Activated gamma-delta T cell treated with anti-CD3 and anti-CD28 coated beads, Interleukin-2, amount 50 U/mL, for 16 hours (primary cell): Measurements from ENCODE around the gene SPTLC2.
"Not testable (repeated sequence)": the region's sequence is repeated elsewhere in the genome, so short reads cannot be mapped to it uniquely, and the experiment has no call there.

Source experiments
- DNase-seq: peaks from one replicate; pipeline ENCODE4 v3.0.0-alpha.2; 2020; ENCODE audit warnings: low read depth

Gene SPTLC2

DNA sequence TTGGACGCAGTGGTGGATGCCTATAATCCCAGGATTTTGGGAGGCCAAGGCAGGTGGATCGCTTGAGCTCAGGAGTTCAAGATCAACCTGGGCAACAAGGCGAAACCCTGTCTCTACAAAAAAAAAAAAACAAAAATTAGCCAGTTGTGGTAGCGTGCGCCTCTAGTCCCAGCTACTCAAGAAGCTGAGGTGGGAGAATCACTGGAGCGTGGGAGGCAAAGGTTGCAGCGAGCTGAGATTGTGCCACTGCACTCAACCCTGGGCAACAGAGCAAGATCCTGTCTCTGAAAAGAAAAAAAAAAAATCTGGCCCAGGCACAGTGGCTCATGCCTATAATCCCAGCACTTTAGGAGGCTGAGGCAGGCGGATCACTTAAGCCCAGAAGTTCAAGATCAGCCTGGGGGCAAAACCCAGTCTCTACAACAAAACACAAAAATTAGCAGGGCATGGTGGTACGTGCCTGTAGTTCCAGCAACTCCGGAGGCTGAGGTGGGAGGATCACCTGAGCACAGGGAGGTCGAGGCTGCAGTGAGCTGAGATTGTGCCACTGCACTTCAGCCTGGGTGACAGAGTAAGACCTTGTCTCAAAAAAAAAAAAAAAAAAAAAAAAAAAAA is 27.9 kb downstream of the SPTLC2 start:
- DNase-seq, result not testable (repeated sequence)

DNA sequence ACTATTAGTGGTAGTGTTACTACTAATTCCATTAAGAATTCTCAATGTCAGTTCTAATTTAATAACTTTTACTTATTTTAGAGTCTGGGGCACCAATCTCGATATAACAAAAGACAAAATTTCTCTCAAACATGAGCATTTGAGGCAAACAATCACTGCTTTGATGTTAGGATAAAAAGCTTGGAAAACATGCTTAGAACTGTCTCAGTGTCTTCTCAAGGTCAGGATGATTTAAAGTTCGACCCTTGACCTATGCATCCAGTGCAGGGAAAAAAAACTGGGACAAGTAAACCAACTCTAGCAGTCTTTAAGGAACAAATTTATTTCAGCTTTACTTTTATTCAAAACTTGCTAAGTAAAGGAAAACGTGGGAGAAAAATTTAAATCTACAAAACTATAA is 31.1 kb downstream of the SPTLC2 start:
- DNase-seq, result no peak

DNA sequence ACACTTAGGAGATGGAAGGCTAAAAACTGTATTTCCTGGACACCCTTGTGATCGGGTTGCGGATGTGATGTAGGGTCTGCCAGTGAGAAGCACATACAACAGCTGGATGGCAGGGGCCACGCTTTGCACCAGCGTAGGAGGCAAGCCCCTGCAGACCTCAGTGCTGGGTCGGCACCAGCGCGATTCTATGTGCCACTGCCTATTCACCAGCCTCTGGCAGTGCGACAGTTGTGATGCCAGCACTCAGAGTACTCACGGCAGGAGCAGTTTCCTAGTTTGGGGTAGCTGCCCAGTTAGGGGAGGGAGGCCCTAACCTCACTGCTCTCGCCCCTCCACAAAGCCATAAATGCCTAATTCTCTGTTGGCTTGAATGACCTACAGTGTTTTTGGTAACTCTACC is 31.6 kb downstream of the SPTLC2 start:
- no peak for DNase-seq

DNA sequence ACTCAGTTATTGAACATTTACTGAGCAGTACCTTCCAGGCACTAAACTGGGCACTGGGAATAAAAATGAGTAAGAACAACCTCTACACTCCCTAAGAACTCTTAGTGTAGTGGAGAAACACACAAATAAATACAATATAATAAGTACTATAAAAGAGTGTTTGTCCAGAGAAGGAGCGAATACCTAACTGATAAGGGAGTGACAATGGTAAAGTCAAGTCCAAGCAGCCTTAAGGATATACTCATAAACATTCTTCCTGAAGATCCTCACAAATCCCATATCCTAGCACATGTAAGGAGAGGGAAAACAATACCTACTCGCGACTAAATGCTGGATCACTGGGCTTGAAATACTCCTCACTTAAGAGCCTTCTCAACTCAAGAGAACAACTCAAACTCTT is 32.8 kb downstream of the SPTLC2 start:
- no peak for DNase-seq

DNA sequence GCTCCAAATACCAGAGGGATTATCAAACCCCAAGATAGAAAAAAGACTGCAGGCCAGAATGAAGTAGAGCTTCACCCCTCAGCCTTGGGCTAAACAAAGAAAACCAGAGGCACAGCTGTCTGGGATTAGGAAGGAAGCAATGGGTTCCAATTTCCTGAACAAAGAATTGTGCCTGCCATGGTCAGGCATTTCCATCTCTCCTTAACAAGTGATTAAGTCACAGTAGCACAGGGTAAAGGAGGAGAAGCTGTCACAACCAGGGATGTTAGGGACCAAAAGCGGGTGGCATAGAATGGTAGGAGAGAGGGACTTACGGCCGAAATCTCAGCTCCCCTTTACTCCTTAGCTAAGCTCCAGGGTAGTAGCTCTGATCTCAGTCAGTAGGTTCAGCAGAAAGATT is 33.9 kb downstream of the SPTLC2 start:
- no peak for DNase-seq

DNA sequence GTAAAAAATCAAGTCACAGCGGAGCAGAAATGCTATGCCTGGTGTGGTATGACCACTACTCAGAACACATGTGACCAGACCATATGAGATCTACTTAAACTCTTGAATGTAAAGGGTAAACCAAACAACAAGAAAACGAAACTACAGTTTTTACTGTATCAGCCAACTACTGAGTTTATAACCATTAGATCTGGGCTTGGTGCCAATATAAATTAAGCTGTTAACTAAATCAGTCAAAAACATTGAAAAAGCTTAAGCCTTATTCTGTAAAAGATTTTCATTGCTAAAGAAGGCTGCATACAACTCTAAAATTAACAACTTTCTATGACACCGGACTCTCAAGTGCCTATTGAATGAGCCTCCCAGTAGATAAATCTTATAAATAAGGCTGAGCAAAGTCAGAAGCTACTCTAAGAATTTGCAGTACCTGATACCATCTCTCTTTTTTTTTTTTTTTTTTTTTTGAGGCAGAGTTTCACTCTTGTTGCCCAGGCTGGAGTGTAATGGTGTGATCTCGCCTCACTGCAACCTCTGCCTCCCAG is 35.4 kb downstream of the SPTLC2 start:
- no peak for DNase-seq

DNA sequence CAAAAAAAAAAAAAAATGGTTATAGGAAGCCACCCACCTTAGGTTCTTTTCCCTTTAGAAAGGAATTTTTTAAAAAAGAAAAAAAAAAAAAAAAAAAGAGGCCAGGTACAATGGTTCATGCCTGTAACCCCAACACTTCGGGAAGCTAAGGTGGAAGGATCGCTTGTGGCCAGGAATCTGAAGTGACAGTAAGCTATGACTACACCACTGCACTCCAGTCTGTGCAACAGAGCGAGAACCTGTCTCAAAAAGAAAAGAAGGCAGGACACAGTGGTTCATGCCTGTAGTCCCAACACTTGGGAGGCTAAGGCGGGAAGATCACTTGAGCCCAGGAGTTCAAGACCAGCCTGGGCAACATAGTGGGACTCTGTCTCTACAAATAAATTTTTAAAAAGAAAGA is 36.0 kb downstream of the SPTLC2 start:
- no peak for DNase-seq

DNA sequence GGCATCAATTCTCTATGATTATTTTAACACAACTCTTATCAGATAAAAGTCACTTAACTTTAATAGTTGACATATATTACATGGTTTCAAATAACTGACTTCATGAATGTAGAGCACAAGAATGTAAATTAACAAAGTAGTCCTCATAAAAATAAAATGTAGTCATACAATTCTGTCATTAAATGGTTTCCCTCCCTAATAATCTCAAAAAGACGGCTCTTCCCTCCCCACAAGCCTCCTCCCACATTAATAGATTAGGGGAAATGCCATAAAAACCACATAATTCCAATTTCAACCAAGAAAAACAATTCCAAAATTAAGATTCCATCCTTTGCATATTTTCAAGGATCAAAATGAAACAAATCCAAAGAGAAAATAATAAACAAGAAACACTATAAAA is 36.7 kb downstream of the SPTLC2 start:
- no peak for DNase-seq

DNA sequence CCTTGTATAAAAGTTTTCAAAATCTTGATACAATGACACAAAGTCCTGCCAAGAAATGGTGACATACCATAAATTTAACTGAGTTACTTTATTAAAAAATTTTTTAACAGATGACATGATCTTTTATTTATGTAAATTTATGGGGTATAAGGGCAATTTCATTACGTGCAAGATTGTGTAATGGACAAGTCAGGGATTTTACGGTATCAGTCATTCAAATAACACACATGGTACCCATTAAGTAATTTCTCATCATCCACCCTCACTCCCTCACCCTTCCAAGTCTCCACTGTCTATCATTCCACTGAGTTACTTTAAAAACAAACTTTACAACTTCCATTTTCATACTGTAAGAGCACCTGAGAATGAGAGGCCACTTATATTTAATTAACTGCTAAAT is 37.4 kb downstream of the SPTLC2 start:
- no peak for DNase-seq

DNA sequence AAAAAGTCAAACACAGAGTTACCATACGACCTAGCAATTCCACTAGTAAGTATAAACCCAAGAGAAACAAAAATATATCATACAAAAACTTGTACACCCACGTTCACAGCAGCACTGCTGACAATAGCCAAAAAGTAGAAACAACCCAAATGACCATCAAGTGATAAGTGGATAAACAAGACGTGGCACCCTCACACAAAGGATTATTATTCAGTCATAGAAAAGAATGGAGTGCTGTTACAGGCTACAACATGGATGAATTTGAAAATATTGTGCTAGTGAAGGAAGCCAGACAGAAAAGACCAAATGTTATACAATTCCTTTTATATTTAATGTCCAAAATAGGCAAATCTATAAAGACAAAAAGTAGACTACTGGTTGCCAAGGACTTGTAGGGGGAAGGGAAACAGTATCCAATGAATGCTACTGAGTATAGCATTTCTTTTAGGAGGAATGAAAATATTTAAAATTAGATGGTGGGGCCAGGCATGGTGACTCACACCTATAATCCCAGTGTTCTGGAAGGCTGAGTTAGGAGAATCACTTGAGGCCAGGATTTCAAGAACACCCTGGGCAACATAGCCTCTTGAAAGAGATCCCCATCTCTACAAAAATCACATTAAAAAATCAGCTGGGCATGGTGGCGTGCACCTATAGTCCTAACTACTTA is 41.9 kb downstream of the SPTLC2 start:
- DNase-seq, result no peak

DNA sequence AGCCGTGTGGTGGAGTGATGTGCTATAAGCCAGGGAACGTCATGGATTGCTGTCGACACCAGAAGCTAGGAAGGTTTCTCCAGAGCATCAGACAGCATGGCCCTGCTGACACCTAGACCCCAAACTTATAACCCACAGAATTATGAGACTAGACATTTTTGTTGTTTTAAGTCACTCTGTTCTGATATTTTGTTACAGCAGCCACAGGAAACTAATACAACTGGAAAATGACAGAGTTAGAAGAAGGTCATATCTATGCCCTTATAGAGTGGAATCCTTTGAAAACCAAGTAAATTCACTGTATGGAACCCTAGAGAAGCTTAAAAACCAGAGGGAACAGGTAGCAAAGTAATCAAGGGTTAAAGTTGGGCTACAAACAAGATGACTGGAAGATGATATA is 42.5 kb downstream of the SPTLC2 start:
- no peak for DNase-seq

DNA sequence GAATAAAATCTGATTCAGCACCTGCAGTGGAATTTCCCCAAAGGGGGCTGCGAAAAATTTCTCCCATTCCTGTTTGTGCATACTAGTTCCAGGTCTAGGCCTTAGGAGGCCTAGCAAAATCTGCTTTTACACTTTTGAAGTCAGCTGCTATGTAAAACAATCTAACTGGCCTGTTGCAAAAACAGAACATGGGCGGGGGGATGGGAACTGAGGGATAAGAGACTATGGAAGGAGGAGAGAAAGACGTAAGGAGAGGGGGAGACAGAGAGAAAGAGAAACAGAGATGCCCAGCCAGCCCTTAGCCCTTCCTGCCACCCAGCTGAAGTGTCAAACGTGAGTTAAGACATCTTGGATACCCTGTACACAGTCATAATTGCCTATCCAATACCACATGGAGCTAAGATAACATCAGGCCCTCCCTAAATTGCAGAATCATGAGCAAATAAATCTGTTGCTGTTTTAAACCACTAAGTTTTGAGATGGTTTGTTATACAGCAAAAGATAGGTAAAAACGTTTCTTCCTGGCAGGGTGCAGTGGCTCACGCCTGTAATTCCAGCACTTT is 45.6 kb downstream of the SPTLC2 start:
- no peak for DNase-seq

DNA sequence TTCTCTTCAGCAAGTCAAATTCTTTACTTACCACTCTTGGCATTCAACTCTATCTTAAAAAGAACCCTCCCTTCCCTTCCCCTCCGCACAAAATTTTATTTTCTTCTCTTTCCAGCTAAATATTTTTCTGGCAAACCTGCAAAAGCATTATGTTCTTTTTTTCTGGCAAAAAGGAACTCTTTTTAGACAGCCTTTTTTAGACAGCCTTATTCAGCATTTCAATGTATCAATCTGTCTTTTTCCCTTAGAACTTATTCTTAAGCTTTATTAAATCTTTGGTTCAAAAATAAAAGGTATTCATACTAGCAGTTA is 50.5 kb downstream of the SPTLC2 start:
- DNase-seq, result no peak

DNA sequence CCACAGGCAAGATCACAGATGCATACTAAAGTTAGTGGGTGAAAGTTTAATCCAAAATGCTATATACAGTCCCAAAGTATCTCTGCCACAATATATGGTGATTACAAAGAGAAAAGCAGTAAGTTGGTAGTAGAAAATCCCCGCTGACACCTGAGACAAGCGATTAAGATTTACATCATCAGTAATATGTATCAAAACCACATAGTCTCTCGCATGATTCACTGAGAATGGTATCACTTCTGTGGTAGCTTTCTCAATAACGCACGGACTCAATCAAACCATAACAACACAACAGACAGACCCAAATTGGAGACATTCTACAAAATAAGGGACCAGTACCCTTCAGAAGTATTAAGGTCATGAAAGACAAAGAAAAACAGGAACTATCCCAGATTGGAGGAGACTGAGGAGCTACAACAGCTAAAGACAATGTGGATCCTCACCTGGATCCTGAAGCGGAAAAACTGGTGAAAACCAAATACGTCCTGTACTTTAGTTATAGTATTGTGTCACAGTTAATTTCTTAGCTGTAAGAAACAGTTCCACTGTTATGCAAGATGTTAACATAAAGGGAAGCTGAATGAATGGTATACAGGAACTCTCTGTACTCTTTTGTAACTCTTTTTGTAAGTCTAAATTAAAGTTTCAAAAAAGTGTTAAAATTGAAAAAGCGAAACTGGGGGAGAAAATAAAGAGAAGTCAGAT is 51.0 kb downstream of the SPTLC2 start:
- no peak for DNase-seq

DNA sequence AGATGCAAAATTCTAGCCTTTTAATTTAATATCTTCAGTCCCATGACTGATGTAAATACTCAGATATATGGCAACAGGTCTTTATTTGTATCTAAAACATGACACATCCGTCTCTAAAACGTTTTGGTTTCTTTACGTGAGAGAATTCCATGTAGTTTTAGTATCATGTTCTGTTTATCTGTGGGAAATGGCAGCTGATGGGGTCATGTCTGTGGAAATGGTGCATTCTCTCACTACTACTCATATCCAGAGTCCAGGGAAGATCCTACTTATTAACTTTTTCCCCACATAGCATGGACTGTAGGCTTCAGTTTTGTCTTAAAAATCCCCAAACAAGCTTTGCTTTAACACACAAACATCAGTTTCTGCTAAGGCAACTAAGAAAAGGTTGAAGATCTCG is 53.8 kb downstream of the SPTLC2 start:
- no peak for DNase-seq

DNA sequence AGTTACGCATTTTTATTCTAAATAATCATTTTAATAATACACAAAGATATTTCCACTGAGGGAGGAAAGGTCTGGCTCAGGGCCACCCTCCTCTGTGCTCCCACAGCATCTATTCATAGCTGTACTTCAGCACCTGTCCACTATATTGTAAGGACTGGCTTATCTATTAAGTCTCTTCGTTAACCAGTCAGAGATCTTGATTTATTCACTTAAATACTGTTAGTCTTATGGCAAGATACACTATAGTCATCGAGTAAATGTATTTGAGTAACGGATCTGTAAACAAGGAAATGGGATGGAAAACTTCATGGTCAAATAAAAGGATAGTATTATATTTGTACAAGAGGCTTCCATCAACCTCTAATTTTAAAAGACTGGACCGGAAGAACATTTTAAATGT is 54.6 kb downstream of the SPTLC2 start:
- no peak for DNase-seq

DNA sequence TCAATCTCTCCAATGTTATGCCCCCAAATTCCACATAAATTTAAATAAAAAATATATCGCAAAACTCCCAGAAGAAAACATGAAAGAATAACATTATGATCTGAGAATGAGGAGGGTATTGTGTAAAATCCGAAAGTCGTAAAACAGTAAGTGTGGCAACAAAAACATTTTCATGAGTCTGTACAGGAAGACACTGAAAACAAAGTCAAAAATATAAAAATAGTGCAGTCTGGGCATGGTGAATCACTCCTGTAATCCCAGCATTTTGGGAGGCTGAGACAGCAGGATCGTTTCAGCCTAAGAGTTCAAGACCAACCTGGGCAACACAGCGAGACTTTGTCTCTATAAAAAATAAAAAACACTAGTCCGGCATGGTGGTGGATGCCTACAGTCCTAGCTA is 57.1 kb downstream of the SPTLC2 start:
- no peak for DNase-seq

DNA sequence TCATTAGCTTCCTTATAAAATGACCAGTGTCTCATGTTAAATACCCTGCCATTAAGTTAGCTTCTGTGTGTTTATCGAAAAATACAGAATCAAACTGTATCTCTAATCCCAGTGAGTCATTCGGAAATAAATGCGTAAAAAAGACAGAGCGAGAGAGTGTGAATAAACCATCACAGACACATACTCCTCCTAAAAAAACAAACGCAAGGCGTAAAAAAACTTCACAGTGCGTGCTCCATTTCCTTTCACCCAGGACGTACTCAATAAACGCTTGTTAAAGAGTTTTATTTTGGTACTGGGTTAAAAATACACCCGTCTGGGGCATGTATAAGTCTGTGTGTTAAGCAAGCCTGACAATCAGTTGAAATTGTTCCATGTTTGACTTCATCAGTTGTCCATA is 59.0 kb downstream of the SPTLC2 start:
- DNase-seq, result no peak

DNA sequence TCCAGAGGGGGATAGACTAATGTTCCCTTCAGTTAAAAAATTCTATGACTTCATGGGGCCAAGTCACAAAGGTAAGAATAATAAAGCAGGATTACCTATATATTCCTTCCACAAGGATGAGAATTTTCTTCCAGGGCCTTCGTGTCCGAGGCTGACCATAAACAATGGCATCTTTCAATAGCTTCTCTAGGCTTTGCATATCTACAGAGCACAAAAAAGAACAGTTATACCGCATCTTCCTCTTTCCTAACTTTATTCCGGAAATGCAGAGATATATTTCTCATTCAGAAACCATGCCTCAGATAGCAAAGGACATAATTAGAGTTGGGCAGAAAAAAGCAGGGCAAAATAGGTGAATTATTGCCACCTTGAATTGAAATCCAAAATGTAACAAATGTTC is 59.5 kb downstream of the SPTLC2 start:
- no peak for DNase-seq

DNA sequence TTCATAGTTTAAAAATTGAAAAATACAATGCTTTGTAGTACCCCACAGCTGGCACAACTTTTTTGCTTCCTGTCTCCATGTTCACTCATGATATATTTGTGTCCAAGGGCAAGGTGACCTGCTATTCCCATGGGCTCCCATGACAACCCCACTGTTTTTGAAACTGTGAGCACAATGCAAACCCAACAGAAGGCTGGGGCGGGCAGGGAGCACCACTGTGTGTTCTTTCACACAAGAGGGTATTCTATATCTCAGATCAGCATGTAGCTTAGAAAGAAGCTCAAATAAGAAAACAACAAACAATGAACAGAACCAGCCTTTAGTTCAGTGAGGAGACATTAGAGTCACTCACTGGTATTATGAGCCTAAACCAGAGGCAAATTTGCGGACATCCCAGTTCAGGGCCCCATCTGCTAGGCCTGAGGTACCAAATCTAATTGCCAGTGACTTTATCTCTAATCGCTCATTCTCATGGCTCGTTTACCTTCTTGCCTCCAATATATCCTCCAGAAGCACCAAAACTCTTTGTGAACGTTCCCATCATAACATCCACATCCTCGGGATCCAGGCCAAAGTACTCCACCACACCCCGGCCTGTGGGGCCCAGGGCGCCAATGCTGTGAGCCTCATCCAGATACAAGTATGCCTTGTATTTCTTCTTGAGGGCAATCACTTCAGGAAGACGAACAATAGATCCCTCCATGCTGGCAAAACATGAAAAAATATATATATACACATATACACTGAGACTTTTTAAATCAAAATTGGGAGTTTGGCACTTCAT is 61.4 kb downstream of the SPTLC2 start:
- no peak for DNase-seq

DNA sequence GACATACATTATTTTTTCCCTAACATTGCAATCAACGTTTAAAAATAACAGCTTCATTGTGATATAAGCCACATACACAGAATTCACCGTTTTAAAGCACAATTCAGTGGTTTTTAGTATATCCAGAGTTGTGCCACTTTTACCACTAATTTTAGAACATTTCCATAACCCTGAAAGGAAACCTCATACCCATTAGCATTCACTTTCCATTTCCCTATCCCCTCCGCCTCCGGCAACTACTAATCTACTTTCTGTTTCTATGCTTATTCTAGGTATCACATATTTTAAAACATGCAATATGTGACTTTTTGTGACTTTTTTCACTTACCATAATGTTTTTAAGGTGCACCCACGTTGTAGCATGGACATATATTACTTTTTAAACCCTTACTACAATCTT is 62.2 kb downstream of the SPTLC2 start:
- DNase-seq, result no peak

DNA sequence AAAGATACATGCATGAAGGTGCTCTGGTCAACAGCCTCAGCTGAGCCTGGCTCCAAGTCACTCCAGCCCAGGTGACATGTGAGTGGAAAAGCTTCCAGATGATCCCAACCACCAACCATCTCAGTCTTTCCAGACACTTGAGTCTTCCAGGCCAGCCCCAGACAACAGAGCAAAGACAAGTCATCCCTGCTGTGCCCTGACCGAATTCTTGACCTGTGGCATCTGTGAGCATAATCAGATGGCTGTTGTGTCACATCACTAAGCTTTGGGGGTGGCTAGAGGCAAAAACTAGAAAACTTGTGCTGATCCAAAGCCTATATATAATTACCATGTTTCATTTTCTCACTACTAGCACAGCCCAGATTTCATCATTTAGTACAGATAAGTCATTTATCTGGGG is 67.0 kb downstream of the SPTLC2 start:
- no peak for DNase-seq
